Right renal pelvis (tissue), 4 donors: ENCODE measurements around the gene CACNA1I. TPM values are rescaled to one million over a fixed set of nuclear protein-coding genes. Genes with fewer than 3 reads are reported as not detected.

Experiments
- DNase-seq, 4 donors: peaks; one replicate each; pipeline ENCODE4 v3.0.0-alpha.2; 2013; ENCODE audit warnings: low read depth in 4 of 4, low spot score in 3 of 4, missing footprints in 1 of 4
- polyA plus RNA-seq, 4 donors: library from polyadenylated mRNA; unstranded; fragments of 120-200 nt; gene quantifications; one replicate each; pipeline ENCODE4 v1.2.1, GENCODE V29; 2013; ENCODE audit not compliant: insufficient read length in 4 of 4

CACNA1I gene
- polyA plus RNA-seq, 4 donors, result 0.03 to 0.08 (median 0.06) TPM

DNA sequence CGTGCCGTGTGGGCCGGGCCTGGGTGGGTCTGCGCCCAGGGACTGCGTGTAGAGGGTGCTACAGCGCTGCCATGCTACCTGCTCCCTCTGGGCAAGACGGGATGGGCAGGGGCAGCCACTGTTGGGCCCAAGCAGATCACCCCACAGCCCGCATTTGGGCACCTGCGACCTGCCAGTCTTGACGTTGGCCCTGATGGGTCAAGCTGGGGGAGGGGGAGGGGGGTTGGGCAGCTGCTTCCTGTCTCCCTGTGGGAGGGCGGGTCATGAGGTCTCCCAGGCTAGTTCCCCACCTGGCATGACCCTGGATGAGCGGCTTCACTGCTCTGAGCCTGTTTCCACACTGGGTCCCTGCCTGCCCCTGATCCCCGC, 35.2 kb upstream of the CACNA1I start:
- no peak for DNase-seq

DNA sequence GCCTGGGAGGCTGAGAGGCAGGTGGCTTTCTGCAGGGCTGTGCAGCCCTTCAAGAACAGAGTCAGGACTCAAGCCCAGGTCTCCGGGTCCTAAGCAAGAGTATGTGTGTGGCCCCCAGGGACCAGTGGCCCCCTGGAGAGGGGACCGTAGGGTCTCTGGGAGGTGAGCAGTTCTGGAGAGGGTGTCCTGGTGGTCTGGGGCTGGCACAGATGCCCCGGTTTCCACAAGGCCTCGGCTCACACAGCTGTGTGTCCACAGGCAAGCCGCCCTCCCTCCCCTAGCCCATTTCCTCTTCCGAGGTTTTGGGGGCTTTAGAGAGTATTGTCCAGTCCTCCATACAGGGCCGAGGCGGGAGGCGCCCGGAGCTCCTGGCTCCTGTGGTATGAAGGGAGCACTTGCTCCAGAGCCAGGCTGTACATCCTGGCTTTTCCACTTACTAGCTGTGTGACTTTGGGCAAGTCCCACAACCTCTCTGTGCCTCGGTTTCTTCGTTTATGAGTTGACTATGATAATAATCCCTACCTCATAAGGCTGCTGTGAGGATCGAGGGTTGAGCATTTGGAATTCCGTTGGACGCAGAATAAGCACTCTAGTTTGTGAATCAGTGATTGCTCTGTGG, 34.6 kb upstream of the CACNA1I start:
- DNase-seq, result no peak

DNA sequence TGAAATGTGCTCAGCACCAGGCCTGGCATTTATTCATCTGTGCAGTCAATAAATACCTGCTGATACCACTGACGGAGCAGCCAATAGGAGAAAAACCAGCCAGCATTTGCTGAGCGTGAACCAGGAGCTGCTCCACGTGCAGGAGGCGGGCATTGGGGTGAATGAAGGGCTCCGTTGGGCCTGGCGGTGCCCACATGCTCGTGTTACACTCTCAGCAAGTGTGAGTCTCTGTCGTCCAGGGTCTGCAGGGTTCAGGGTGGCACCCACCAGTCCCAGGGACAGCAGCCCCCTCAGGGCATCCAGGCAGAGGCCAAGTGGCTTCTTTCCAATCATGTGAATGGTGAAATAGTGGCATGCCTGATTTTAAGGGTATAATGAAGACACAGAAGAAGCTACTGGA, 33.8 kb upstream of the CACNA1I start:
- DNase-seq, result no peak

GRCh38 chr22:39537975-39538374, 32.6 kb upstream of the CACNA1I start:
- no peak for DNase-seq

GRCh38 chr22:39543095-39543494, 27.5 kb upstream of the CACNA1I start:
- DNase-seq, result no peak

DNA sequence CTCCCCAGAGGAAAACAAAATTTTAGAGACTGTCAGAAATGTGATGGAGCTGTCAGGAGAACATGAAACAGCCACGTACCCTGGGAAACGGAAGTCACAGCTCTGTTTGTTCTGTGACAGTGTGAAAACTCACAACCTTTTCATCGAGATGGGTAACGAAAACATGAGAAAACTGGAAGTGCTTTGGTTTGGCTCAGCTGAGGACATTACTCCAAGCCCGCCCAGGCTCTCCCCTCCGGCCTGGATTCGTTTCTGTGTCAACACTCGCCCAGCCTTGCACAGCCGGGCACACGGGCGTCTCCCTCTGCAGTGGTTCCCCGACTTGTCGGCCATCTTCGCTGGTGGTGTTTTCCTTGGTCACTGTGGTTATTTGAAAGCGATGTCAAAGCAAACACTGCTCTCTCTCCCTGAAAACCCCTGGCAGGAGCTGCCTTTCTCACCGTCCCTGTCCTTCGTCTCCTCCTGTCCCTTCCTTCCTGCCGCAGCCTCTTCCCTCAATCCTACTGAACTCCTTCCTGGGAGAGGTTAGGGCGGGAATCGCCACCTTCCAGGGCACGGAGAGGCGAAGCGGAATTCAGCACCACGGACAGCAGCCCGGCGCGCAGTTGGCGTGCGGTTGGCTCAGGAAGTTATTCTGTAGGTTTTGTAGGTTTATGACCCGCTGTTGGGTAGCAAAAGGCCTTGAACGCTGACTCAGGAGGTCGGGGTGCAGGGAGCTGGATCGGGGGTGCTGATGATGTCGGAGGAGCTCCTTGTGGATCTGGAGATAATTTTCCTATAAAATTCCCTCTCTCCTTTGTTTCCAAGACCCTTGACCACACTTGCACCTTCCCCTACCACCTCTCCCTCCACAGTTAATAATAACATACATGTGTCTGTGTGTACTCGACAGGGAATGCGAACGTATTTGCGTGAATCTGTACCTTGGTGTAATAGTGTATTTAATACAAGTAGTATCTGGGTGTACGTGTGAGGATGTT, 24.9 kb upstream of the CACNA1I start:
- DNase-seq, result peak in 3 of 4 donors; percentile 57 to 65 (median 59)

- DNase-seq, result no peak
These were observed 23.5 kb upstream of the CACNA1I start for GRCh38 chr22:39546889-39547586.

DNA sequence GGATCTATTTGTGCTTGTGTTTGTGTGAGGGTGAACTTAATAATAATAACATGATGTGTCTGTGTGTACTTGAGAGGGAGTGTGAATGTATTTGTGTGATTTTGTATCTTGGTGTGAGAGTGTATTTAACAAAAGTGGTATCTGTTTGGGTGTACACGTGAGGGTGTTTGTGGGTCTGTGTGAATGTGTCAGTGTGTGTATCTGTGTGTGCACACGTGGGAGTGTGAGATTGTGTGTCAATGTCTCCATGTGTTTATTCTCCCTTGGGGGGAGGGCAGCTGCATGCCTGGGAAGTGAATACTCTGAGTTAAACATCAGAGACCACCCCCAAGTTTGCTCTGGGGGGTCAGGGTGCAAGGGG, 23.0 kb upstream of the CACNA1I start:
- no peak for DNase-seq

DNA sequence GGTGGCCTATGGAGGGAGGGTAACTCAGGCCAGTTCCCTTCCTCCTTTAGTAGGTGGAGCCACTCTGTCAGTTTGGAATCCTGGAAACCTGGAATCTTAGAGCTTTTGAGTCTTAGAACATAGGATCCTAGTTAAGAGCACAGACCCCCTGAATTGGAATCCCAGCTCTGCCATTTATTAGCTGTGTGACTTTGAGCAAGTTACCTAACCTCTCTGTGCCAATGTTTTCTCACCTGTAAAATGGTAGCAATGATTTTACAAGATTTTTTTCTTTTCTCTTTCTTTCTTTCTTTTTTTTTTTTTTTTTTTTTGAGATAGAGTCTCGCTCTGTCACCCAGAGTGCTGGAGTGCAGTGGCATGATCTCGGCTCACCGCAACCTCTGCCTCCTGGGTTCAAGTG, 17.1 kb upstream of the CACNA1I start:
- no peak for DNase-seq

- no peak for DNase-seq
These were observed 16.4 kb upstream of the CACNA1I start for GRCh38 chr22:39554151-39554550.

GRCh38 chr22:39556970-39557841, 13.3 kb upstream of the CACNA1I start:
- no peak for DNase-seq

DNA sequence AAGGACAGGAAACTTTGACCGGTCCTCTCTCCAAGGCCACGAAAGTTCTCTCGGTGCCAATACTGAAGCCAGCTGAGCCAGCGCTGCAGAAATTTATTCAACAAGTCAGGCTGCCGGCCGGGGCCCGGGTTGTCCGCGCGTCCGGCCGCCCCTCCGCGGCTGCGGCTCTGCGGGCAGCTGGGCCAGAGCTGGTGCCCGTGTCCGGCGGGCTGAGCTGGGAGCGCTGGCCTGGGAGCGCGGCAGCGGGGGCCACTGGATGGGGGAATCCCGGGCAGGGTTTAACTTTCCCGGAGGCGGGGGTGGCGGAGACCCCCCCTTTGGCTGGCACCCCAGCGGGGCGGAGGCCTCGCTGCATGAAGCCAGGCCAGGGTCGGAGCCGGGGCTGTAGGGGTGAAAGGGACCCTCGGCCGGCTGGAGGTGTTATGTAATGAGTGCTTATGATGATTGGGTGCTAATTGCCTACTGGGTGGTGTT, 12.3 kb upstream of the CACNA1I start:
- DNase-seq, result no peak

GRCh38 chr22:39558950-39559349, 11.6 kb upstream of the CACNA1I start:
- no peak for DNase-seq

GRCh38 chr22:39559456-39560105, 11.0 kb upstream of the CACNA1I start:
- no peak for DNase-seq

DNA sequence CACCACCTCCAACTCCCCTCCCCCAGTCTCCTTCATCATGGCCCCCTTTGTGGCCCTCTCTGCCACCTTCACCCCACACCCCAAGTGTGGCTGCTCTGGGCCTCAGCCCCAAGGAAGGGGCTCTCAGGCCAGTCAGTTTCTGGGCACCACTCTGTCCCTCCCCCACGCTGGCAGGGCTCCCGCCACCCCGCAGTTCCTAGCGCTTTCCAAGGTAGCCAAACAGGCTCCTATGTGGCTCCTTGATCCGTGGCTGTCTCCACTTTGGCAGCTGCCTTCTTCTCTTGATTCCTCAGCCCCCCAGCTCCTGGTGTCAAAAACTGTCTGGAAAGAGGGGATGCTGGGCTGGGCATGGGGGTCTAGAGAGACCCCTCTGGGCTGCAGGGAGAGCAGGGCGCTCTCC, 10.4 kb upstream of the CACNA1I start:
- no peak for DNase-seq

DNA sequence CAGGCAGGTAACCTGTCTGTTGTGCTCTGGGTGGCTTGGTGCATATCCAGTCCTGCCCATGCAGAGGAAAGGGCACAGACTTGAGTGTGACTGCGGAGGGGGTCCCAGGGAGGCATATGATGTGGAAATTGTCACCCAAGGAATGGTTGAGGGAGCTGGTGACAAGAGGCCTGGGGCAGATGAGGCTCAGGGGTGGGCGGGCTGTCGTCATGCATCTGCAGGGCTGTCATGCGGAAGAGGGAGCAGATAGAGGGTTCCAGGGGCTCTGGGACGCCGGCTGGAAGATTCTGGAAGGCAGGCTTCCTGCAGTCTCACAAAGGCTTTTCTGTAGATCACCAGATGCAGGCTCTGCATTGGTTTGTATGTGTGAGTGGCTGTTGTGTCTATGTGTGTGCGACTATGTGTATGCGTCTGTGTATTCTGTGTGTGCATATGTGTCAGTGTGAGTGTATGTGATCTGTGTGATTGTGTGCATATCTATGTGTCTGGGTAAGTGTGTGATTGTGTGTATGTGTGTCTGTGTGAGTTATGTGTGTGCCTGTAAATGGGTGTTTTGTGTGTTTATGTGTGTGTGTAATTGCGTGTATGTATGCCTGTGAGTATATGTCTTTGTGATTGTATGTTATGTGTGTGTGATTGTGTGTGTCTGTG, 7.6 kb upstream of the CACNA1I start:
- DNase-seq, result no peak

DNA sequence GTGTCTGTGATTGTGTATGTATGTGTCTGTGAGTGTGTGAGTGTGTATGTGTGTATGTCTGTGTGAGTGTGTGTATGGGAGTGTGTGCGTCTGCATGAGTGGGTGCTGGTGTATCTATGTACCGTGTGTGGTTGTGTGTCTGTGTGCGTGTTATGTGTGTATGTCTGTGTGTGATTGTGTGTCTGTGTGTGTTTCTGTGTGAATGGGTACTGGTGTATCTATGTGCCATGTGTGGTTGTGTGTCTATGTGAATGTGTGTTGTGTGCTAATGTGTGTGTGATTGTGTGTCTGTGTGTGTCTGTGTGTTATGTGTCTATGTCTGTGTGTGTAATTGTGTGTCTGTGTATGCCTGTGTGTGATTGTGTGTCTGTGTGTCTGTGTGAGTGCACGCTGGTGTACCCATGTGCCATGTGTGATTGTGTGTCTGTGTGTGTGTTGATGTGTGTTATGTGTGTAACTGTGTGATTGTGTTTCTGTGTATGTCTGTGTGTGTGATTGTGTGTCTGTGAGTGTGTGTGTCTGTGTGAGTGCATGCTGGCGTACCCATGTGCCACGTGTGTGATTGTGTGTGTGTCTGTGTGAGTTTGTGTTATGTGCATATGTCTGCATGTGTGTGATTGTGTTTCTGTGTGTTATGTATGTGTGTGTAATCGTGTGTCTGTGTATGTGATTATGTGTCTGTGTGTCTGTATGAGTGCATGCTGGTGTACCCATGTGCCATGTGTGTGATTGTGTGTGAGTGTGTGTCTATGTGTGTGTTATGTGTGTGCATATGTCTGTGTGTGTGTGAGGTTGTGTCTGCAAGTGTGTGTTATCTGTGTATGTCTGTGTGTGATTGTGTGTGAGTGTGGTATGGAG, 6.8 kb upstream of the CACNA1I start:
- DNase-seq, result no peak

DNA sequence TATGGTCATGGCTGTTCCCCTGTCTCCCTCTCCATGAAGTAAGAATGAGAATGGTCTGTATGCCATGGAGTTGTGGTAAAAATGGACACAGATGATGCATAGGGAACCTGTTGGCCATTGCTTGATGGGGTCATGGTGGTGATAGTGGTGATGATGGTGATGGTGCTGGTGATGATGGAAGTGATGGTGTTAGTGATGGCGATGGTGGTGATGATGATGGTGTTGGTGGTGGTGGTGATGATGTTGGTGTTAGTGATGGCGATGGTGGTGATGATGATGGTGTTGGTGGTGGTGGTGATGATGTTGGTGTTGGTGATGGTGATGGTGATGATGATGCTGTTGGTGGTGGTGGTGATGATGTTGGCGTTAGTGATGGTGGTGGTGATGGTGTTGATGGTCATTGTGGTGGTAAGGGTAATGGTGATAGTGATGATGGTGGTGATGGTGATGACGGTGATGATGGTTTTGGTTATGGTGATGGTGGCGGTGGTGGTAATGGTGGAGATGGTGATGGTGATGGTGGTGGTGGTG, 5.1 kb upstream of the CACNA1I start:
- no peak for DNase-seq
